RWPE2 (cell line): Measurements from ENCODE around the gene ATRN.

Experiments
- ATAC-seq: fragments of 200-7000 bp; cut with Tn5 transposase; 3 replicates; pipeline ENCODE4 v1.9.1; 2021; ENCODE audit warnings: low read depth
- DNase-seq: peaks from one replicate; pipeline ENCODE4 v3.0.0-alpha.2; 2020; ENCODE audit warnings: low spot score
- H3K27ac ChIP-seq: fragments of 450-650 bp; 2 replicates; pipeline ENCODE4 v1.5.1; 2017; ENCODE audit warnings: mild to moderate bottlenecking; ENCODE audit not compliant: poor library complexity, severe bottlenecking
- H3K27me3 ChIP-seq: fragments of 250-450 bp; sonication (Bioruptor Pico); 2 replicates; pipeline ENCODE4 v1.5.1; 2021; ENCODE audit warnings: mild to moderate bottlenecking, moderate library complexity; ENCODE audit not compliant: insufficient read depth, poor library complexity, severe bottlenecking
- H3K36me3 ChIP-seq: fragments of 250-450 bp; sonication (Bioruptor Pico); 2 replicates; pipeline ENCODE4 v1.5.1; 2020; ENCODE audit warnings: low read depth, mild to moderate bottlenecking, moderate library complexity
- H3K4me1 ChIP-seq: fragments of 250-450 bp; sonication (Bioruptor Pico); 2 replicates; pipeline ENCODE4 v1.5.1; 2021; ENCODE audit warnings: mild to moderate bottlenecking, moderate library complexity; ENCODE audit not compliant: insufficient read depth, poor library complexity, severe bottlenecking
- H3K4me3 ChIP-seq: fragments of 250-450 bp; sonication (Bioruptor Pico); 2 replicates; pipeline ENCODE4 v1.5.1; 2021; ENCODE audit warnings: mild to moderate bottlenecking, moderate library complexity; ENCODE audit not compliant: severe bottlenecking
- H3K9me3 ChIP-seq: fragments of 250-450 bp; sonication (Bioruptor Pico); 2 replicates; pipeline ENCODE4 v1.5.1; 2021; ENCODE audit warnings: mild to moderate bottlenecking, moderate library complexity; ENCODE audit not compliant: severe bottlenecking
- CTCF ChIP-seq: fragments of 450-650 bp; IDR thresholded peaks from one replicate; pipeline ENCODE4 v1.5.1; 2017; ENCODE audit warnings: mild to moderate bottlenecking, moderate library complexity; ENCODE audit not compliant: poor library complexity, severe bottlenecking

ATRN gene

GRCh38 chr20:3698591-3699001 lies 227.8 kb downstream of the ATRN start:
- Histone ChIP-seq H3K9me3 (no peaks in the 10 kb centered on the region), H3K4me3 (no peak overlapping the region), H3K4me1 (no peaks in the 10 kb centered on the region), H3K27me3 (no peaks in the 10 kb centered on the region), H3K36me3 (no peaks in the 10 kb centered on the region), H3K27ac (no peak overlapping the region)
- ATAC-seq (no peak), DNase-seq (no peak)
- no peak for TF ChIP-seq CTCF

GRCh38 chr20:3699037-3699436 lies 228.2 kb downstream of the ATRN start:
- Histone ChIP-seq H3K27me3 (no peaks in the 10 kb centered on the region), H3K9me3 (no peaks in the 10 kb centered on the region), H3K4me1 (no peaks in the 10 kb centered on the region), H3K4me3 (no peak overlapping the region), H3K36me3 (no peaks in the 10 kb centered on the region), H3K27ac (no peak overlapping the region)
- TF ChIP-seq CTCF, result no peak
- ATAC-seq, result no peak
- no peak for DNase-seq
